CD4-positive, alpha-beta T cell treated with Interleukin-4 for 4 hours (primary cell): ENCODE measurements around the gene CACNA1H.
"Not testable (repeated sequence)": the region's sequence is repeated elsewhere in the genome, so short reads cannot be mapped to it uniquely, and the experiment has no call there.

Experiments used
- DNase-seq: peaks from one replicate; pipeline ENCODE4 v3.0.0-alpha.2; 2020

CACNA1H gene

GRCh38 chr16:1176280-1176897, 23.5 kb downstream of the CACNA1H start:
- no peak for DNase-seq

GRCh38 chr16:1177053-1177452, 24.1 kb downstream of the CACNA1H start:
- DNase-seq, result no peak

GRCh38 chr16:1177750-1178149, 24.8 kb downstream of the CACNA1H start:
- no peak for DNase-seq

DNA sequence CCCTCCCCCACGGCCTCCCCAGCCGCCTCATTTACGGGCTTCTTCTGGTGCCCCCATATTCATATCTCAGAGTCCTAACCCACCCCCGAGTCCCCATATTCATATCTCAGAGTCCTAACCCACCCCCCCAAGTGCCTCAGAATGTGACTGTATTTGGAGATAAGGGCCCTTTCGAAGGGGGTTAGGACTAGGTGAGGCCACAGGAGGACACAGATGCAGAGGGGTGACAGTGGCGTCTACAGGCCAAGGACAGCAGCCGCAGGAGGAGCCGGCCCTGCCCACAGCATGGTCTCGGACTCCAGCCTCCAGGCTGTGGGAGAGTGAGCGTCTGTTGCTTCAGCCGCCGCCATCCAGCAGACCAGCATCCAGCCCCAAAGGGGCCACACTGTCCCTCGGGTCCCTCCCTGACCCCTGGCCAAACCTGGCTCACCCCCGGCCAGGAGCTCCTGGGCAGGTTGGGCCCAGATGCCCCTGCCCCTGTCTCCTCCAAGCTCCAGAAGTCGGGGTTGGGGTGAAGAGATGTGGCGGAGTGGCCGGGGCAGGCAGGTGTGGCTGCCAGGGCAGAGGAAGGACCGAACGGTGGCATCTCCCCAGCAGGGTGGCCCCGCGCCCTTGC, 25.5 kb downstream of the CACNA1H start:
- no peak for DNase-seq

DNA sequence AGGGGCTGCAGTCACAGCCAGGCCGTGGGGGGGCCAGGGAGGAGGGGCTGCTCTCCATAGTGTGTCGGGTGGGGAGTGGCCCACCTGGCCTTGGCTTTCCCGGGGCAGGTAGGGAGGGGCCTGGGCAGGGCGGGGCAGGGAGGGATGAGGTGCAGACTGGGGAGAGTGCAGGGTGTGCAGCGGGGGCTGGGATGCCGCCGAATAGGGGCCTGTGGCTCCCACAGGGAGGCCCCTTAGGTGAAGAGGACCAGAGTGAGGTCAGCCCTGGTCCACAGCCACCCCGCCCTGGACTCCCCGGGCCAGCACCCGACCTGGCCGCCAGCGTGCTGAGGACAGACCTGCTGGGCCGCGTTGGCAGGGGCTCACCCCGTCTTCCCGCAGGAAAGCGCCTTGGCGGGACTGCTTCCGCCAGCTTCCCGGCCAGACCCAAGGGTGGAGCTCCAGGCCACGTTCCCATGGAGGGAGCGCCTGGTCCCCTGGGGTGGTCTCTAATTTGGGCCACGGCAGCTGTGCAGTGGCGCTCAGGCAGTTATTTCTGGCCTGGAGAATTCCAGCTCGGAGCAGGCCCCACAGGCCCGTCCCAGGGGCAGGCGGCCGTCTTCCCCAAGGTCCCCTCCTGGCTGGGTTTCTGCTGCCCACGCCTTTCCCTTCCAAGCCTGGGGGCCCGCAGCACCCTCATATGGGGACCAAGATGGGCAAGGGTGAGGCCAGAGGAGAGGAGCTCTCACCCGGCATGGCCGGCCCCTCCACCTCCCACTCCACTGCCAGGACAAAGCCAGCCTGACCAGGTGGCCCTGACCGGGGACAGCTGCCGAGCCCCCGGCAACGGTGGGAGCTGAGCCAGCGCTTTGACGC, 27.9 kb downstream of the CACNA1H start:
- DNase-seq, result no peak

- DNase-seq, result no peak
Measured at GRCh38 chr16:1181404-1182315, 28.8 kb downstream of the CACNA1H start.

DNA sequence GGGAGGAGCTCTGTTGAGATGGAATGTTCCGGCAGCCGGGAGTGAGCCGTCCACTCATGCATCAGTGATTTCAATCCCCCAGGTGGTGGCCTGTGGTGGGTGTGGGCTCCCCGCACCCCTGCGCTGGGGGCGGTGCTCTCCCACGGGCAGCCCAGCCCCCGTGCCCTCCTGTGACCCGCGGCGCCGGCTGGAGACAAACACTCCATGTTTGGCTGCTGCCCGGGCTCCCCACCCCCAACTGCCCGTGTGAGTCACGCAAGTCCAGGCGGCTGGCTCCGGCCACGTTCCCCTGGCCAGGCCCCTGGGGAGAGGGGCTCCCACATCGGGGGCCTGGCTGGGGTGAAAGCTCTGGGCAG, 29.4 kb downstream of the CACNA1H start:
- DNase-seq, result no peak

DNA sequence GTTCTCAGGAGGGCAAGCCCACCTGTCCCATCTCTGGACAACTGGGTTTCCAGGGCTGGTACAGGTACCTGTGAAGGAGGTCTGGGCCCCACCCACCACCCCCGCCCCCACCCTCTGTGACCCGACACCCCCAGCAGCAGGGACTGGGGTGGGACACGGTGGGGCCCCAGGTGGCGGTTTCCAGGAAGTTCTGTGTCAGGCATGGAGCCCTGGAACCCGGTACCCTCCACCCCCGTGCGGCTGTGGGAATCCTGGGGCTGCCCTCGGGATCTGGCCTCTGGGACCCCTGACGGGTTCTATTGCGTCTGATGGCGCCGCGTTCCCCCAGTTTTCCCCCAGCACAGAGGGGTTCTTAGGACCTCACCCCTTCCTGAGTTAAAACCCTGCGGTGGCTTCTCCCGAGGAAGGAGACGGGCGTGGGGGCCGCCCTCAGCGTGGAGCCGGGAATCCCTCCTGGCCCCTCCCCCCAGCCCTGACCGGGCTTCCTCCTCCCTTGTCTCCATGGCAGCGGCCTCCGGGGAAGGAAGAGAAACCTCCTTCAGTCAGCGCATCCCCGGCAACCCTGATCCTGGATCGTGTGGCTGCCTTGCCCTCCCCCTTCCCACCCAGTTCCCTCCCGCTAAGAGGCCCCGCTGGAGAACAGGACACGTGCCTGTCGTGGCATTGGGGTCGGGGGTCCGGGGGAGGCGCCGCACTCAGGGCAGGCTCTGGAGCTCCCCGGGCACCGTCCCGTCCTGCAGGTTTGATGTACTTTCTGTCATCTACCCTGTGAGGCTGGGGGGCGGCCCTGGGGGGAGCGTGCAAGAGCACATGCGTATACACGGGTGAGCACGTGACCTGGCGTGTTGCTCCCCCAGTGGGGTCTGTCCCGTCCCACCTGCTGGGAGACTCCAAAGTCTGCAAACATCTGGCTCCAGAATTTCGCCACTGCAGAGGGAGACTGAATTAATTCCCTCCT, 30.3 kb downstream of the CACNA1H start:
- no peak for DNase-seq

DNA sequence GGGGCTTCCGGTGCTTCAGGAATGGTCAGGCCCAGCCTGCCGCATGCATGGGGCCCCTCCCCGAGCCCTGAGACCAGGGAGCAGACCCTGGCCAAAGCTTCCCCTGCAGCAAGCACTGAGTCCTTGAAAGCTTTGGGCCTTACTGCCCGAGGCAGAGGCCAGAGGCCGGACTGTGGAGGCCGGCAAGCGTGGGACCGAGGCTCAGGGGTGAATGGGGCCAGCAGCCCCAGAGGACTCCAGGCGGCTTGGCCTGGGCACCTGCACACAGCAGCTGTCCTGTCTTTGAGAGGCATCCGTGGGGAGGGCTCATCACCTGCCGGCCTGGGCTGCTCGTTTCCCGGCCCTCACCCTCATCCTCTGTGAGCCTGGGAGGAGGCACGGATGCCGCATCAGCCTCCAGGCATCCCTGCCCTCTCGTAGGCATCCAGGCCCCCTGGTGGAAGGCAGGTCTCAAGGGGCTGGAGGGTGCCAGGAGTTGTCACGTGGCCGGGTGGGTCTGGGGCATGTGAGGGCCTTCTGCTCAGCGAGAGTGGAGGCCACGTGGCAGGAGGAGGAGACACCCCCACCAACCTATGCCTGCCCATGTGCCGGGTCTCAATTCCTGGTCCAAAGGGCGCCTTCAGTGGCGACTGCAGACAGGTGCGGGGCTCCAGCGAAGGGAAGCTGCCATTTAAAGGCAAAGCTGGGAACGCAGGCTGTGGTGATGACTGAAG, 31.4 kb downstream of the CACNA1H start:
- DNase-seq, result no peak

GRCh38 chr16:1184980-1185379, 32.1 kb downstream of the CACNA1H start:
- DNase-seq, result no peak

DNA sequence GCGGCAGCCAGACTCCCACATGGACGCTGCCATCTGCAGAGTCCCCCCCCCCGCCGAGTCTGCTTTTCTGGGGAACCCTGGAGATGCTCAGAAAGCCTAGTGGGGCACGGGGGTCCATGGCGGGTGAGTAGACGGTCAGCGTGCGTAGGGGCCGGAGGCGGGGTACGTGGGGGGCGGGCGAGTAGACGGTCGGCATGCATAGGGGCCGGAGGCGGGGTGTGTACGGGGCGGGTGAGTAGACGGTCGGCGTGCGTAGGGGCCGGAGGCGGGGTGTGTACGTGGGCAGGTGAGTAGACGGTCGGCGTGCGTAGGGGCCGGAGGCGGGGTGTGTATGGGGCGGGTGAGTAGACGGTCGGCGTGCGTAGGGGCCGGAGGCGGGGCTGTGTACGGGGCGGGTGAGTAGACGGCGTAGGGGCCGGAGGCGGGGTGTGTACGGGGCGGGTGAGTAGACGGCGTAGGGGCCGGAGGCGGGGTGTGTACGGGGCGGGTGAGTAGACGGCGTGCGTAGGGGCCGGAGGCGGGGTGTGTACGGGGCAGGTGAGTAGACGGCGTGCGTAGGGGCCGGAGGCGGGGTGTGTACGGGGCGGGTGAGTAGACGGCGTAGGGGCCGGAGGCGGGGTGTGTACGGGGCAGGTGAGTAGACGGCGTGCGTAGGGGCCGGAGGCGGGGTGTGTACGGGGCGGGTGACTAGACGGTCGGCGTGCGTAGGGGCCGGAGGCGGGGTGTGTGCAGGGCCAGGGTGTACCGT, 32.7 kb downstream of the CACNA1H start:
- not testable (repeated sequence) for DNase-seq

GRCh38 chr16:1188432-1189189, 35.7 kb downstream of the CACNA1H start:
- peak; percentile 8 for DNase-seq

GRCh38 chr16:1189455-1189854, 36.5 kb downstream of the CACNA1H start:
- DNase-seq, result no peak

GRCh38 chr16:1190789-1191188, 37.9 kb downstream of the CACNA1H start:
- DNase-seq, result not testable (repeated sequence)

DNA sequence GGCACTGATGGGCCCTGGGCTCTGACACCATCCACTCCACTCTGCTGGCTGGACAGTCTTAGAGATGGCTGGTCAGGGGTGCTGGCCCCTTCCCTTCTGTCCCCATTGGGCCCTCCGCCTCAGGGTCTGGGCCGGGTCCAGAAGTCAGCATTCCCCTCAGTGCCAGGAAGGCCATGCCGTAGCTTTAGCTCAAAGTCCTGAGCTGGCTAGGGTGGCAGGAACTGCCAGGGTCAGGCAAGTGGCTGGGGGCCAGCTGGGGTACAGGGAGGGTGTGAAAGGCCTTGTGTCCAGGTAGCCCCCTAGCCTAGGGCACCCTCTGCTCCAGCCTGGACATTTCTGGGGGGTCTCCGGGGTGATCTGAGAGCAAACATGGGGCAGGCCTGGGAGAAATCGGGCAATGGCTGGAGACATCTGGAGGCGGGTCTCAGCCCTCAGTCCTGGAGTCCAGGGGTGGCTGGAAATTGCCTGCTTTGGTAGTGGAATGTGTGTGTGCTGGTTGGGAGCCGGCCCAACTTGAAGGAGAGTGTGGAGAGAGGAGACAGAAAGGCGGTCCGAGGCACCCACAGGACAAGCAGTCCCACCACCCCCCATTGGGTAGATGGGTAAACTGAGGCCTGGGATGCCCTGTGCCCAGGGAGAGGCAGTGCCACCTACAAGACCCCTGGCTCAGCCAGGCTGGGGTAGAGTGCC, 39.6 kb downstream of the CACNA1H start:
- no peak for DNase-seq

- DNase-seq, result no peak
Measured at GRCh38 chr16:1193143-1193824, 40.4 kb downstream of the CACNA1H start.

GRCh38 chr16:1193825-1194581, 41.1 kb downstream of the CACNA1H start:
- no peak for DNase-seq
